Measurements from ENCODE around the gene BPIFB2. TPM values are rescaled to one million over a fixed set of nuclear protein-coding genes. Genes with fewer than 3 reads are reported as not detected.

Gene BPIFB2
- total RNA-seq, 1 experiment from 2014 or later = not detected

GRCh38 chr20:32986331-32986966, 21.1 kb upstream of the BPIFB2 start:
- Histone ChIP-seq H3K27me3 (ENCODE audit: control insufficient read depth, insufficient read depth, low read length) (no peaks in the 10 kb centered on the region), H3K4me3 (ENCODE audit: insufficient read depth, low read depth, low read length) (no peak overlapping the region), H3K36me3 (replicated peaks; ENCODE audit: control insufficient read depth, insufficient read depth, low read length) (no peaks in the 10 kb centered on the region)
- DNase-seq = peak; percentile 54

GRCh38 chr20:32987044-32987825, 20.3 kb upstream of the BPIFB2 start:
- no peaks in the 10 kb centered on the region for H3K27me3 ChIP-seq (ENCODE audit: control insufficient read depth, insufficient read depth, low read length)
- no peak overlapping the region for H3K4me3 ChIP-seq (ENCODE audit: insufficient read depth, low read depth, low read length)
- DNase-seq = no peak
- H3K36me3 ChIP-seq (replicated peaks; ENCODE audit: control insufficient read depth, insufficient read depth, low read length) = no peaks in the 10 kb centered on the region

GRCh38 chr20:32988008-32988407, 19.5 kb upstream of the BPIFB2 start:
- Histone ChIP-seq H3K4me3 (ENCODE audit: insufficient read depth, low read depth, low read length) (no peak overlapping the region), H3K36me3 (replicated peaks; ENCODE audit: control insufficient read depth, insufficient read depth, low read length) (no peaks in the 10 kb centered on the region)

GRCh38 chr20:32989507-32990283, 17.8 kb upstream of the BPIFB2 start:
- H3K36me3 ChIP-seq (replicated peaks; ENCODE audit: control insufficient read depth, insufficient read depth, low read length) = no peaks in the 10 kb centered on the region
- no peaks in the 10 kb centered on the region for H3K27me3 ChIP-seq (ENCODE audit: control insufficient read depth, insufficient read depth, low read length)
- H3K4me3 ChIP-seq (ENCODE audit: insufficient read depth, low read depth, low read length) = no peak overlapping the region
- DNase-seq = no peak

More at GRCh38 chr20:32988008-32988407, 19.5 kb upstream of the BPIFB2 start:
- no peaks in the 10 kb centered on the region for H3K27me3 ChIP-seq (ENCODE audit: control insufficient read depth, insufficient read depth, low read length)
- no peak for DNase-seq

GRCh38 chr20:32990426-32990825, 17.1 kb upstream of the BPIFB2 start:
- no peaks in the 10 kb centered on the region for H3K27me3 ChIP-seq (ENCODE audit: control insufficient read depth, insufficient read depth, low read length)
- H3K36me3 ChIP-seq (replicated peaks; ENCODE audit: control insufficient read depth, insufficient read depth, low read length) = no peaks in the 10 kb centered on the region
- no peak for DNase-seq
- H3K4me3 ChIP-seq (ENCODE audit: insufficient read depth, low read depth, low read length) = no peak overlapping the region

GRCh38 chr20:32991383-32991782, 16.1 kb upstream of the BPIFB2 start:
- Histone ChIP-seq H3K36me3 (replicated peaks; ENCODE audit: control insufficient read depth, insufficient read depth, low read length) (no peaks in the 10 kb centered on the region), H3K27me3 (ENCODE audit: control insufficient read depth, insufficient read depth, low read length) (no peaks in the 10 kb centered on the region), H3K4me3 (ENCODE audit: insufficient read depth, low read depth, low read length) (no peak overlapping the region)
- no peak for DNase-seq

- Histone ChIP-seq H3K27me3 (ENCODE audit: control insufficient read depth, insufficient read depth, low read length) (no peaks in the 10 kb centered on the region), H3K36me3 (replicated peaks; ENCODE audit: control insufficient read depth, insufficient read depth, low read length) (no peaks in the 10 kb centered on the region), H3K4me3 (ENCODE audit: insufficient read depth, low read depth, low read length) (no peak overlapping the region)
- no peak for DNase-seq
Measured at GRCh38 chr20:32991792-32992641, 15.5 kb upstream of the BPIFB2 start.

- Histone ChIP-seq H3K27me3 (ENCODE audit: control insufficient read depth, insufficient read depth, low read length) (no peaks in the 10 kb centered on the region), H3K4me3 (ENCODE audit: insufficient read depth, low read depth, low read length) (no peak overlapping the region), H3K36me3 (replicated peaks; ENCODE audit: control insufficient read depth, insufficient read depth, low read length) (no peaks in the 10 kb centered on the region)
- no peak for DNase-seq
Measured at GRCh38 chr20:32993496-32994050, 13.9 kb upstream of the BPIFB2 start.

- Histone ChIP-seq H3K36me3 (replicated peaks; ENCODE audit: control insufficient read depth, insufficient read depth, low read length) (no peaks in the 10 kb centered on the region), H3K27me3 (ENCODE audit: control insufficient read depth, insufficient read depth, low read length) (no peaks in the 10 kb centered on the region), H3K4me3 (ENCODE audit: insufficient read depth, low read depth, low read length) (no peak overlapping the region)
- no peak for DNase-seq
Measured at GRCh38 chr20:32995802-32996201, 11.7 kb upstream of the BPIFB2 start.

- H3K4me3 ChIP-seq (ENCODE audit: insufficient read depth, low read depth, low read length) = no peak overlapping the region
- no peaks in the 10 kb centered on the region for H3K27me3 ChIP-seq (ENCODE audit: control insufficient read depth, insufficient read depth, low read length)
- DNase-seq = no peak
- no peaks in the 10 kb centered on the region for H3K36me3 ChIP-seq (replicated peaks; ENCODE audit: control insufficient read depth, insufficient read depth, low read length)
Measured at GRCh38 chr20:32997431-32997830, 10.1 kb upstream of the BPIFB2 start.

GRCh38 chr20:32999603-33000250, 7.8 kb upstream of the BPIFB2 start:
- no peak for DNase-seq
- Histone ChIP-seq H3K27me3 (ENCODE audit: control insufficient read depth, insufficient read depth, low read length) (no peaks in the 10 kb centered on the region), H3K36me3 (replicated peaks; ENCODE audit: control insufficient read depth, insufficient read depth, low read length) (no peaks in the 10 kb centered on the region), H3K4me3 (ENCODE audit: insufficient read depth, low read depth, low read length) (no peak overlapping the region)

- Histone ChIP-seq H3K27me3 (ENCODE audit: control insufficient read depth, insufficient read depth, low read length) (no peaks in the 10 kb centered on the region), H3K36me3 (replicated peaks; ENCODE audit: control insufficient read depth, insufficient read depth, low read length) (no peaks in the 10 kb centered on the region), H3K4me3 (ENCODE audit: insufficient read depth, low read depth, low read length) (no peak overlapping the region)
- no peak for DNase-seq
Measured at GRCh38 chr20:33000802-33001466, 6.6 kb upstream of the BPIFB2 start.

- no peaks in the 10 kb centered on the region for H3K27me3 ChIP-seq (ENCODE audit: control insufficient read depth, insufficient read depth, low read length)
- H3K4me3 ChIP-seq (ENCODE audit: insufficient read depth, low read depth, low read length) = no peak overlapping the region
- no peak for DNase-seq
- H3K36me3 ChIP-seq (replicated peaks; ENCODE audit: control insufficient read depth, insufficient read depth, low read length) = no peaks in the 10 kb centered on the region
Measured at GRCh38 chr20:33002087-33002808, 5.3 kb upstream of the BPIFB2 start.

Measured in H7 (cell line).